Measurements from ENCODE around the gene RPS6KA5.

DNA sequence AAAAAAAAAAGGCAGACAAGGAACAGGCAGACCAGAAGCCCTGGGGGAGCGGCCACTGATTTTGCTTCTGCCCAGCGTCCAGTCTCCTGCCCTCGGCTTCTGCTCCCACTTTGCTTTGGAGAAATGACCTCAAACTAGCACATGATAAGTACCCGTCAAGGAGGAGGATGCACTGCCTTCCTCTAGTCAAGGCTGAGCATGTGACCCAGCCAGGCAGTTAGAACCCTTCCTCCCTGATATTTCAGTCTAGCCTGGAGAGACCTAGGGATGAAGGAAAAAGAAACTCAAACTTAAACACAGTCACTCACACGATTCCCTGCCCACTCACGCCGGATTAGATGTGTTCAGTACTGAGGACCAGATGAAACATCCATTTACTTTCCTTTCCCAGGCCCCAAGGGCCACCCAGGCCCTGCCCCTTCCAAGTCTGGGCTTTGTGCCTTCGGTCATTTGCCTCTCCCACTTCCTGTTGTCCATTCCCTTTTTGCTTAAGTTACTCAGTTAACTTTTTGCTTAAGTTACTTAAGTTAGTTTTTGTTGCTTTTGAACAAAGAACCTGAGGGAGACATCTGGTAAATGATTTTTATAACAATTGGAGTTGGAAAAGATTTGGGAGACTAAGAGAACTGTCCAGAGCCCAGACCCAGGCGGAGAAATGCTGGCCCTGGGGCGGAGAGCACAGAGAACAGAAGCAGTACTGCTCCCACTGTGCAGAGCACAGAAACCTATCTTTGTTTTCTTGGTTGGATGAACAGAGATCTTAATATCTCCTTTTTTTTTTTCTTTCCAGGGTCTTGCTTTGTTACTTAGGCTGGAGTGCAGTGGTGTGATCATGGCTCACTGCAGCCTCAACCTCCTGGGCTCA is 221.2 kb downstream of the RPS6KA5 start:
- no peak for TF ChIP-seq CTCF (IDR thresholded peaks at IDR 0.05; ENCODE audit: insufficient read depth, low read length)
- TF ChIP-seq SPI1 (IDR thresholded peaks at IDR 0.05; ENCODE audit: borderline replicate concordance, low read depth): no peak
- no peak for TF ChIP-seq POLR2AphosphoS5 (IDR thresholded peaks at IDR 0.05; ENCODE audit: low read depth)
- TF ChIP-seq GABPA (IDR thresholded peaks at IDR 0.05; ENCODE audit: low read depth): no peak

Measured in HL-60 (cell line).